HCT116 (cell line): ENCODE data around the gene PRAF2. TPM values are rescaled to one million over a fixed set of nuclear protein-coding genes. Genes with fewer than 3 reads are reported as not detected.

Experiments used
- ATAC-seq: fragments of 200-7000 bp; cut with Tn5 transposase; 2 replicates; pipeline ENCODE4 v1.9.1; 2020; ENCODE audit warnings: mild to moderate bottlenecking, moderate library complexity
- BruUV-seq: library from RNA; stranded (reverse); fragments of 400-500 nt; replicated peaks from 2 replicates; lab custom pipeline; 2021; lab: Mats Ljungman, UMichigan
- CTCF ChIA-PET: fragments of 300-600 bp; sonication (Branson Sonifier 250); formaldehyde crosslinking; loops from one replicate; lab custom pipeline; 2021; ENCODE audit warnings: antibody characterized with exemption; lab: Charles Lee
- POLR2A ChIA-PET: fragments of 300-600, 350-600 bp; sonication (Branson Sonifier 250); formaldehyde crosslinking; loops from one replicate; lab custom pipeline; 2021; ENCODE audit warnings: antibody characterized with exemption; lab: Charles Lee
- RAD21 ChIA-PET, 2 experiments: fragments of 300-600 bp; sonication (Branson Sonifier 250); formaldehyde crosslinking; loops; one replicate each; lab custom pipeline; 2023; ENCODE audit warnings: low total read pairs in 2 of 2; ENCODE audit not compliant: uncharacterized antibody in 2 of 2, unreplicated experiment in 2 of 2, low non-redundant PET in 1 of 2; lab: Charles Lee
- DNase-seq: peaks from one replicate; pipeline ENCODE4 v3.0.0-alpha.2; 2010; ENCODE audit warnings: low read depth, low spot score
- H2AFZ ChIP-seq: fragments of 200-600 bp; shearing (Covaris generic), sonication (generic); 2 replicates; pipeline ENCODE4 v1.6.1; 2017; ENCODE audit warnings: low read depth, mixed run types, mixed read lengths, antibody characterized with exemption, low read length; ENCODE audit not compliant: poor library complexity, severe bottlenecking
- H3K27ac ChIP-seq: 2 replicates; pipeline ENCODE4 v1.5.1; 2012; ENCODE audit warnings: low read depth, low read length
- H3K27me3 ChIP-seq: fragments of 200-600 bp; sonication (generic); 2 replicates; pipeline ENCODE4 v1.6.1; 2016; ENCODE audit warnings: mixed run types, low read length, mixed read lengths; ENCODE audit not compliant: insufficient read depth
- H3K36me3 ChIP-seq, 2 experiments: fragments of 200-500 bp in 1 of 2; fragments of 200-600 bp in 1 of 2; sonication (Bioruptor generic) in 1 of 2; sonication (generic) in 1 of 2; 2 replicates each; pipeline versions ENCODE4 v1.5.1 to v1.6.1; 2014 to 2016; ENCODE audit warnings: low read length in 2 of 2, inconsistent platforms in 1 of 2, mixed read lengths in 1 of 2, mixed run types in 1 of 2; ENCODE audit not compliant: insufficient read depth in 2 of 2, control insufficient read depth in 1 of 2
- H3K4me1 ChIP-seq, 2 experiments: fragments of 200-600 bp in 1 of 2; sonication (generic) in 1 of 2; 2 replicates each; pipeline versions ENCODE4 v1.5.1 to v1.6.1; 2012 to 2017; ENCODE audit warnings: low read length in 2 of 2, inconsistent platforms in 1 of 2, mild to moderate bottlenecking in 1 of 2, mixed read lengths in 1 of 2, mixed run types in 1 of 2, moderate library complexity in 1 of 2; ENCODE audit not compliant: insufficient read depth in 2 of 2, control insufficient read depth in 1 of 2
- H3K4me2 ChIP-seq: fragments of 200-600 bp; sonication (generic); 2 replicates; pipeline ENCODE4 v1.6.1; 2017; ENCODE audit warnings: mixed run types, low read length, mixed read lengths
- H3K4me3 ChIP-seq, 2 experiments: fragments of 200-600 bp in 1 of 2; sonication (generic) in 1 of 2; replicated peaks in 1 of 2; 2 replicates each; pipeline ENCODE4 v1.5.1; 2011 to 2016; ENCODE audit warnings: low read length in 2 of 2, control low read depth in 1 of 2, low read depth in 1 of 2, mild to moderate bottlenecking in 1 of 2, mixed read lengths in 1 of 2, mixed run types in 1 of 2
- H3K79me2 ChIP-seq: fragments of 200-600 bp; sonication (generic); 2 replicates; pipeline ENCODE4 v1.6.1; 2017; ENCODE audit warnings: mild to moderate bottlenecking, mixed run types, low read length, moderate library complexity, mixed read lengths; ENCODE audit not compliant: insufficient read depth
- H3K9ac ChIP-seq: fragments of 200-600 bp; sonication (generic); 2 replicates; pipeline ENCODE4 v1.6.1; 2016; ENCODE audit warnings: low read length, mixed read lengths
- H3K9me2 ChIP-seq: fragments of 200-600 bp; sonication (generic), shearing (Covaris generic); 2 replicates; pipeline ENCODE4 v1.6.1; 2017; ENCODE audit warnings: mixed run types, mild to moderate bottlenecking, moderate library complexity; ENCODE audit not compliant: insufficient read depth
- H3K9me3 ChIP-seq, 2 experiments: fragments of 200-500 bp in 1 of 2; fragments of 200-600 bp in 1 of 2; sonication (Bioruptor generic) in 1 of 2; sonication (generic) in 1 of 2; 2 replicates each; pipeline ENCODE4 v1.6.1; 2014 to 2017; ENCODE audit warnings: low read length in 2 of 2, mixed read lengths in 2 of 2, inconsistent platforms in 1 of 2, low read depth in 1 of 2, mild to moderate bottlenecking in 1 of 2, mixed run types in 1 of 2, moderate library complexity in 1 of 2; ENCODE audit not compliant: control insufficient read depth in 1 of 2, insufficient read depth in 1 of 2
- H4K20me1 ChIP-seq: fragments of 200-600 bp; sonication (generic), shearing (Covaris generic); 2 replicates; pipeline ENCODE4 v1.6.1; 2017; ENCODE audit warnings: mixed run types, mild to moderate bottlenecking, moderate library complexity; ENCODE audit not compliant: insufficient read depth
- ATF3 ChIP-seq: IDR thresholded peaks from 2 replicates; pipeline ENCODE4 v1.6.1; 2012
- CBX3 ChIP-seq: IDR thresholded peaks from 2 replicates; pipeline ENCODE4 v1.6.1; 2012; ENCODE audit warnings: low read depth
- CEBPB ChIP-seq: IDR thresholded peaks from 2 replicates; pipeline ENCODE4 v1.6.1; 2012; ENCODE audit warnings: low read depth
- EGR1 ChIP-seq: IDR thresholded peaks from 2 replicates; pipeline ENCODE4 v1.6.1; 2012; ENCODE audit warnings: low read depth
- ELF1 ChIP-seq: IDR thresholded peaks from 2 replicates; pipeline ENCODE4 v1.6.1; 2012; ENCODE audit warnings: low read depth, borderline replicate concordance
- EZH2 ChIP-seq: fragments of 200-600 bp; sonication (generic); IDR thresholded peaks from 2 replicates; pipeline ENCODE4 v1.6.1; 2017; ENCODE audit warnings: antibody characterized with exemption, mixed run types
- EZH2phosphoT487 ChIP-seq: fragments of 200-600 bp; IDR thresholded peaks from 2 replicates; pipeline ENCODE4 v1.6.1; 2018; ENCODE audit warnings: antibody characterized with exemption, borderline replicate concordance
- FOSL1 ChIP-seq: IDR thresholded peaks from 2 replicates; pipeline ENCODE4 v1.6.1; 2012; ENCODE audit warnings: low read depth
- JUND ChIP-seq: IDR thresholded peaks from 2 replicates; pipeline ENCODE4 v1.6.1; 2012
- MAX ChIP-seq: IDR thresholded peaks from 2 replicates; pipeline ENCODE4 v1.6.1; 2012
- POLR2A ChIP-seq: IDR thresholded peaks from 2 replicates; pipeline ENCODE4 v1.7.0; 2011; ENCODE audit warnings: borderline replicate concordance; ENCODE audit not compliant: insufficient read depth, insufficient read length; ENCODE audit errors: extremely low read depth
- RAD21 ChIP-seq: IDR thresholded peaks from 2 replicates; pipeline ENCODE4 v1.6.1; 2012; ENCODE audit warnings: low read depth, mild to moderate bottlenecking
- REST ChIP-seq: IDR thresholded peaks from 2 replicates; pipeline ENCODE4 v1.6.1; 2012; ENCODE audit warnings: low read depth
- SIN3A ChIP-seq: IDR thresholded peaks from 2 replicates; pipeline ENCODE4 v1.6.1; 2012; ENCODE audit warnings: low read depth
- SP1 ChIP-seq: IDR thresholded peaks from 2 replicates; pipeline ENCODE4 v1.6.1; 2012; ENCODE audit warnings: low read depth
- SRF ChIP-seq: IDR thresholded peaks from 2 replicates; pipeline ENCODE4 v1.6.1; 2012; ENCODE audit warnings: low read depth
- TCF7L2 ChIP-seq: IDR thresholded peaks from 2 replicates; pipeline ENCODE4 v1.7.0; 2011; ENCODE audit warnings: borderline replicate concordance, inconsistent platforms; ENCODE audit not compliant: insufficient read depth, insufficient read length; ENCODE audit errors: extremely low read depth
- YY1 ChIP-seq: IDR thresholded peaks from 2 replicates; pipeline ENCODE4 v1.6.1; 2011; ENCODE audit warnings: low read length, low read depth, moderate library complexity, mild to moderate bottlenecking; ENCODE audit not compliant: insufficient replicate concordance; ENCODE audit errors: extremely low read depth
- ZNF274 ChIP-seq: fragments of 200-500 bp; sonication (Bioruptor generic); IDR thresholded peaks from 2 replicates; pipeline ENCODE4 v1.6.1; 2014; ENCODE audit warnings: mild to moderate bottlenecking, low read depth, low read length, inconsistent platforms
- intact Hi-C: fragments of 100-400 bp; cut with micrococcal nuclease; formaldehyde crosslinking; loops from 2 replicates; pipeline ENCODE4 v1.10.0; 2022
- total RNA-seq: library from RNA; stranded (reverse); gene quantifications from one replicate; pipeline ENCODE4 v1.2.1, GENCODE V29; 2021; ENCODE audit not compliant: unreplicated experiment

The PRAF2 gene
- total RNA-seq, 1 experiment from 2014 or later = 18.8 TPM

- no peaks in the 10 kb centered on the region for H3K9me3 ChIP-seq
- no peak overlapping the region for H3K4me3 ChIP-seq
- no peak overlapping the region for H3K9ac ChIP-seq
- peaks cover 0 to 4% of the 10 kb centered on the region in 2 experiments; a peak in 2 of 4 replicates for H3K4me1 ChIP-seq
- intact Hi-C loops = no loop called here
- no peak overlapping the region for H2AFZ ChIP-seq
- no peaks in the 10 kb centered on the region for H3K79me2 ChIP-seq
- H3K4me2 ChIP-seq = no peak overlapping the region
- RAD21 ChIA-PET = no interaction called here
- DNase-seq = no peak
- H4K20me1 ChIP-seq = no peaks in the 10 kb centered on the region
- H3K27me3 ChIP-seq = no peaks in the 10 kb centered on the region
- no peaks in the 10 kb centered on the region for H3K9me2 ChIP-seq
- BruUV-seq = no TSS peak
- TF ChIP-seq ZNF274 = no peak
- TF ChIP-seq CBX3 = no peak
- no peak for TF ChIP-seq SIN3A
- no peak for TF ChIP-seq EZH2phosphoT487
- TF ChIP-seq EZH2 = no peak
- no peak for TF ChIP-seq CEBPB
- TF ChIP-seq YY1 = no peak
- no peak for TF ChIP-seq SP1
- TF ChIP-seq MAX = no peak
- no peak for TF ChIP-seq REST
- TF ChIP-seq JUND = no peak
- no peak for TF ChIP-seq TCF7L2
- no peak for TF ChIP-seq FOSL1
- TF ChIP-seq SRF = no peak
- TF ChIP-seq ELF1 = no peak
- no peak for TF ChIP-seq POLR2A
- no peak for TF ChIP-seq RAD21
- TF ChIP-seq EGR1 = no peak
- TF ChIP-seq ATF3 = no peak
- TF ChIP-seq, all 23 proteins: peak for 0
- POLR2A ChIA-PET = interaction anchor here (1.1 kb wide), 1 partner anchor 101 kb away, joined by 4 read pairs; no protein-coding TSS in a partner anchor
- Histone ChIP-seq H3K27ac (no peak overlapping the region), H3K36me3 (no peaks in the 10 kb centered on the region)
- CTCF ChIA-PET = no interaction called here
- no peak for ATAC-seq
These were observed 15.8 kb upstream of the PRAF2 start for GRCh38 chrX:49089553-49089952.
